HG02763 (cell line): ENCODE results near the gene CYP26B1.

Experiments used
- ATAC-seq: cut with Tn5 transposase; IDR thresholded peaks from one replicate; pipeline ENCODE4 v1.9.1; 2021; ENCODE audit warnings: mild to moderate bottlenecking, moderate library complexity; ENCODE audit not compliant: unreplicated experiment

Gene CYP26B1

DNA sequence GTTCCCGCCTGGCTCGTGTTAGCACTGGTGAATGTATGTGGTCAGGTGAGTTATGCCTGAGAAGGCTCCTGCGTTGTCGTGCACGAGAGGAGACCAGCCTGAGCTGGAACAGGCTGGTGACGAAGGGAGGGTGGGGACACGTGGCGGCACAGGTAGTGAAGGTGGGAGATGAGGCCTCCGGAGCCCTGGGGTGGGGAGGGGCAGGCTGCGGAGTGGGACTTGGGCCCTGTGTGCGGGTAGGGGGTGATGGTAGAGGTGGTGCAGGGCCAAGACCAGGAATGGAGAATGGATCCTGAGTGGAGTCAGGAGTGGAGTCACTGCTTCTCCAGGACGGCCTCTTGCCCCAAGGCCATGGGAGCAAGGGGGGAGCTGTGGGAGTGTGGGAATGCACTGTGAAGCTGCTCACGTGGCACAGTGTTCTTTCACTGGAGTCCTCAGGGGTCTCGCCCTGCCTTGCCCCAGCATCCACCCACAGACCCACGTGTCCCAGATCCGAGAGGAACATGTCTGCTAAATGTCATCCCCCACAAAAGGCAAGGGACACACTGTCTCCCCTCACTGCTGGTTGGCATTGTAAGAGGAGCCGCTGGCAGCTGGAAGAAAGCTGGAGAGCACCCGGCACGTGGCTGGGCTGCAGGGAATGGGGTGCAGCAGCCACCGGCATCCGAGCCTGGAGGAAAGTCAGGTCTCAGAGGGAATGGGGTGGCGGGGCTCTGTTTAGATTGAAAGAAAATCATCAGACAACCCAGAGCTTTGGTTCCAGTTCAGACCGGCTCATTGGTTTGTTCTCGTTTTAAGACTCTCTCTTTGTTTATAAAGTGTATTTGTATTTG lies 63.7 kb downstream of the CYP26B1 start:
- no peak for ATAC-seq

DNA sequence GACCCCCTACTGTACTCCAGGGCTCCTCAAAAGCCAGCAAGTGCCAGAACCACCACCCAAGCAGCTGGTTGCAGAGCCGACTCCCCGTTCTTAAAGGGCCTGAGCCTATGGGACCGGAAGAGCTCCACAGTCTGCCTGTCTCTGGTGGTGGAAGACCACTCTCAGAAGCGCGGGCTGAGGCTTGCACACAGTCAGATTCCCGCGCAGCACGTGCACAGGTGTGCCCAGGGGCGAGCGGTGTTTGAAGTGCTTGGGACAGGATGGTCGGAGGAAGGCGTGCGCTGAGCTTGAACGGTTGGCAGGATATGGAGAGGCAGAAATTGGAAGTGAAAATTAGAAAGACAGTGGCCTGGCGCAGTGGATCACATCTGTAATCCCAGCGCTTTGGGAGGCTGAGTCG lies 64.8 kb downstream of the CYP26B1 start:
- no peak for ATAC-seq

DNA sequence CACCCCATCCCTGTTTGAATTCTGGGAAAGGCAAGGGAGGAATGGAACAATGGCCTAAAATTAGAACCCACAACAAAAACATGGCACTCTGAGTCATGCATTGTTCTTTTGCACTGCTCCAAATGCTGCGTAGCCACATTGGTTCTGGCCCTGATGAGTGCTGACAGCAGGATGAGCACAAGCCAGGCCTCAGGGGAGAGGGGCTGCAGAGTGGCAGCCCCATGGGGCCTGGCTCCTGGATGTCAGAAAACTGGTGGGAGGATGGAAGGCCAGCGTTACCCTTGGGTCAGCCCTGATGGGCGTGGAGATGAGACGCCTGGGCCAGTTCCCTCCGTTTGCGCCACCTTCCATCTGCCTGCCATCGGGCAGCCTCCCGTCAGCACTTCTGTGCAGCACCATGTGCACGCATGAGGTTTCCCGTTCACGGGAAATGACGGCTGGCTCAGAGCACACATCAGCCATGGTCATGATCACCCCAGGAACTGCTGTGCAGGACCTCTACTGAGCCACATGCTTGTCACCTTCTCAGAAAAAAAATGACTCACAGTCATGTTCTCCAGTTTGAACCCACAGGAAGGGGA lies 65.6 kb downstream of the CYP26B1 start:
- no peak for ATAC-seq

DNA sequence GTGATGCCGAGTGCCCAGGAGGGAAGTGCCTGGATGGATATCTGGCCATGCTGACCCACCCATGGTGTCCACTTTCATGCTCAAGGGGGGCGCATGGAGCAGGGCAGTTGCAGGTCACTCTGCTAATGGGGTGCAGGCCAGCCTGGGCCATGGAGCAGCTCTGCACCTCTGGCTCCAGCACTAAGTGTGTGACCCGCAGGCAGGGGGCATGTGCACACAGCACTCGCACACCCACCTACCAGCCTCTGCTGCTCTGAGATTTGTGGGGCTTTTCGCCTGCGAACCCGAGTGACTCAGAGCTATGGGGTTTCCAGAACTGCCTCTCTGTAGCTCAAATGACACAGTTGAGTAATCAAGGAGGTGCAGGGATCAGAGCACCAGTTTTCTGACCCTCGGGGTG lies 66.2 kb downstream of the CYP26B1 start:
- no peak for ATAC-seq

DNA sequence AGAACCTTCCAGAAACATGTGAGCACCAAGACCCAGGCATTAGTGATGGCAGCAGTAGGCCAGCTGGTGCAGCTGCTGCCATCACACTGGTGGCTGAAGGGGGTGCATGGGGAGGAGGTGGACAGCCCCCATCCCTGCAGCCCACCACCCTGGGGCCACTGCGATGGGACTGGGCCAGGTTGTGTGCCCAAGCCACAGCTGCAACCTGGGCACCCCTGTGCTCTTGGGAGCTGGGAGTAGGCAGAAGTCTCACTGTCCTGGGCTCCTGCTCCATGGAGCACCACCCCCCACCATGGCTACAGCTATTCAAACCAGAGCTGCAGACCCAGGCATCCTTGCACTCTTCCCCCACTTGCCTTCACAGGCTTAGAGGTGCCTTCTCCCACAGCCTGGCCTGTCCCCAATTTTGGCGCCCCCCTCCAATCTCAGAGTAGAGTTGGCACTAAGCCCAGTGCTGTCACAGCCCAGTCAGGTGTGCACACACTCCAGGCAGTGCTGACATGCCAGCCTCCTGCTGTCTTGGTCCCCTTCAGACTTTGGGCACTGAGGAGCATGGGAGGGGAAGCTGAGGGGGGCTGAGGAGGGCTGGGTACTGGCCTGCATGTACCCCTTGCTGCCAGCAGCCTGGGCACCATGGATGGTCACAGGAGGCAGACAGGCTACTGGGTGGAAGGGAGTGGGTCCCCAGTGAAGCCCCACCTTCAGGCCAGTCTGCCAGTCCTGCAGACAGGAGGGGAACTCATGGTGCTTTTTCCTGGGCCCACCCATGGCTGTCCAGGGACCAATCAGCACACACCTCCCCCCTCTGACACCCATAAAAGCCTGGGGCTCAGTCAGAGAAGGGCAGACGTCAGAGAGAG lies 67.1 kb downstream of the CYP26B1 start:
- ATAC-seq, result no peak
